ENCODE results near the gene LYPD8. TPM values are rescaled to one million over a fixed set of nuclear protein-coding genes. Genes with fewer than 3 reads are reported as not detected.

Gene LYPD8
- polyA plus RNA-seq, 2 donors: not detected

DNA sequence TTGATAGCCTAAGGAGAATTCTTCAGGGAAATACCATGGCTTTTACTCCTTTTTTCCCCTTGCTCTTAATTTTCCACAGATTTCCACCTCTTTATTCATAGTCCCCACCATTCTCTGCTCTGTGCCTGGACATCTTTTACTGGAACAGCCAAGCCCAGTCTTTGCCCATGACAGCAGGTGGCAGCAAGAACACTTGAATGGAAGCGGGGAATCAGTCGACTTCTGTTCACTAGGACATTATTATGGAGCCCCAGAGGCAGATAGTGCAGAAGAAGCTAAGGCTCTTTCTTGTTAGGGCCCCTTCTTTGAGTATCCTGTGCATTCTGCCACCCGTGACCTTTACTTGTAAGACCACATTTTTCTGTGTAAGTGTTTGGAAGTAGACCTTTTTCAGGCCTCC lies 59.3 kb downstream of the LYPD8 start:
- Histone ChIP-seq H3K4me1 (ENCODE audit: control insufficient read depth in 2 of 2, insufficient read depth in 2 of 2, low read length in 1 of 2) (no peaks in the 10 kb centered on the region), H3K36me3 (ENCODE audit: control insufficient read depth in 2 of 2, insufficient read depth in 2 of 2, low read length in 1 of 2) (no peaks in the 10 kb centered on the region), H3K4me3 (ENCODE audit: low read depth in 1 of 2, low read length in 2 of 2) (no peak overlapping the region), H3K27me3 (ENCODE audit: control insufficient read depth in 1 of 2, insufficient read depth in 2 of 2, low read length in 2 of 2) (no peaks in the 10 kb centered on the region), H3K27ac (ENCODE audit: low read depth in 2 of 2, low read length in 1 of 2) (no peak overlapping the region), H3K9me3 (ENCODE audit: control insufficient read depth in 2 of 2, insufficient read depth in 1 of 2, low read depth in 1 of 2, low read length in 1 of 2) (peaks cover 0 to 4% of the 10 kb centered on the region in 2 donors)
- WGBS, 2 donors: 63 to 64% methylated on average over 3 of the region's 3 CpGs

DNA sequence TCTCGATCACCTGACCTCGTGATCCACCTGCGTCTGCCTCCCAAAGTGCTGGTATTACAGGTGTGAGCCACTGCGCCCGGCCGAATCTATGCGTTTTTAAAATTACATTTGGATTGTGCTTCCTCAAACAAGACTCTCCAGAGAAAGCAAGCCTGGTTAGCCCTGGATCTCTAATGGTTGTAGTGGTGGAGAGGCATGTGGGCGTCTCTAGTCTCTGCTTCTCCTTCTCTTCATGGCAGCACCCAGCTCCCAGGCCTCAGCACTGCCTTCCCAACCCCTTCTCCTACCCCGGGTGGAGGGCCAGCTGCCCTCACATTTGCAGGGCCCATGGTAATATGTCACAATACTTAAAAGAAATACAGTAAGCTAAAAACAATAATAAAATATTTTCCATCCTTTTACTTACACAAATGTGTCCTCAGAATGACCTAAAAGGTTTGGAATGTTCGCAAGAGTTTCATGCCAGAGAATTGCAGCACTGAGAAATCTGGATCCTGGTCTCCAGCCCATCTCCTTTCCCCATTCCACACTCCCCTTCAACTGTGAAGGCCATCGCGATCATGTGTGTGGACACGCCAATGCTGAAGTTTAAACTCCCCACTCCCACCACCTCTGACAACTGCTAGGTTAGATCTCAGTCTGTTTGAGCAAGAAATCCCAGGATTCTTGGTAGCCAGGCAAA lies 60.0 kb downstream of the LYPD8 start:
- H3K36me3 ChIP-seq (ENCODE audit: control insufficient read depth in 2 of 2, insufficient read depth in 2 of 2, low read length in 1 of 2): no peaks in the 10 kb centered on the region
- no peaks in the 10 kb centered on the region for H3K27me3 ChIP-seq (ENCODE audit: control insufficient read depth in 1 of 2, insufficient read depth in 2 of 2, low read length in 2 of 2)
- H3K4me1 ChIP-seq (ENCODE audit: control insufficient read depth in 2 of 2, insufficient read depth in 2 of 2, low read length in 1 of 2): no peaks in the 10 kb centered on the region
- 88% methylated on average over 13 of the region's 13 CpGs for whole genome bisulfite sequencing, 2 donors
- H3K9me3 ChIP-seq (ENCODE audit: control insufficient read depth in 2 of 2, insufficient read depth in 1 of 2, low read depth in 1 of 2, low read length in 1 of 2): peaks cover 0 to 4% of the 10 kb centered on the region in 2 donors
- no peak overlapping the region for H3K4me3 ChIP-seq (ENCODE audit: low read depth in 1 of 2, low read length in 2 of 2)
- H3K27ac ChIP-seq (ENCODE audit: low read depth in 2 of 2, low read length in 1 of 2): no peak overlapping the region

DNA sequence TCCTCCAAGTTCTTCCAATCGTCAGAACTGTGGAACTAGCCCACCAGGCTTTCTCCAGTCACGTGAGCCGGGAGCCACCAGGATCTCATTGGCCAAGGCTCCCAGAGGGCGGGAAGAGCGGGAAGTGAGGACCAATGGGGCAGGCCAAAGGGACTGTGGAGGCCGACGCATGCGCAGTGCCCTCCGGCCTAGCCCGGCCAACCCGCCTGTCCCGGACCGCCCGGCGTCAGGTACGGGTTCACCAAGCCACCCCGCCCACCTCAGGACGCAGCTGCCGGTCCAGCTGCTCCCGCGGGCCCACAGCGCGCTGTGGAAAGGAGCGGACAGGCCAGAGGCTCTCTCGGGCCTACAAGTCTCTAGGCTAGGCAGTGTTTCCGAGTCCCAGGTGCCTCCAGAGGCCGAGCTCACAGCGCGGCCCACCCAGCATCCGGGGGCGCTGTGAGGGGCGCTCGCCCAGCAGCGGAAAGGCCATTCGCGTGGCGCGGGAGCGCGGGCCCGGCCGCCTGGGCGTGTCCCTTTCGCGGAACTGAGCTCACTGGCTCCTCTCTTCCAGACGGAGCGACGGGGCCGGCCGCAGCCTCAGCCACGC lies 63.9 kb downstream of the LYPD8 start:
- no peaks in the 10 kb centered on the region for H3K27me3 ChIP-seq (ENCODE audit: control insufficient read depth in 1 of 2, insufficient read depth in 2 of 2, low read length in 2 of 2)
- H3K27ac ChIP-seq (ENCODE audit: low read depth in 2 of 2, low read length in 1 of 2): no peak overlapping the region
- no peaks in the 10 kb centered on the region for H3K36me3 ChIP-seq (ENCODE audit: control insufficient read depth in 2 of 2, insufficient read depth in 2 of 2, low read length in 1 of 2)
- WGBS, 2 donors: 79 to 80% methylated on average over 49 to 51 of the region's 51 CpGs
- no peak overlapping the region for H3K4me3 ChIP-seq (ENCODE audit: low read depth in 1 of 2, low read length in 2 of 2)
- peaks cover 0 to 4% of the 10 kb centered on the region in 2 donors for H3K9me3 ChIP-seq (ENCODE audit: control insufficient read depth in 2 of 2, insufficient read depth in 1 of 2, low read depth in 1 of 2, low read length in 1 of 2)
- no peaks in the 10 kb centered on the region for H3K4me1 ChIP-seq (ENCODE audit: control insufficient read depth in 2 of 2, insufficient read depth in 2 of 2, low read length in 1 of 2)

Other genes with a start within 250 kb of the LYPD8 start
- not detected for gene OR2G6, start 247.7 kb downstream of the LYPD8 start, polyA plus RNA-seq
- not detected for gene OR2T29, start 193.0 kb downstream of the LYPD8 start, polyA plus RNA-seq
- not detected for gene OR2T34, start 181.0 kb downstream of the LYPD8 start, polyA plus RNA-seq
- gene OR2T10, start 158.1 kb downstream of the LYPD8 start, polyA plus RNA-seq: not detected
- gene OR2T11, start 120.7 kb downstream of the LYPD8 start, polyA plus RNA-seq: not detected
- not detected for gene OR2T35, start 110.5 kb downstream of the LYPD8 start, polyA plus RNA-seq
- gene OR2T27, start 100.2 kb downstream of the LYPD8 start, polyA plus RNA-seq: not detected
- gene OR14I1, start 53.0 kb downstream of the LYPD8 start, polyA plus RNA-seq: not detected
- gene SH3BP5L, start 70.2 kb upstream of the LYPD8 start, polyA plus RNA-seq: 10 to 100 TPM; 18.2 to 34.3 TPM
- 10 to 100 TPM; 11.6 to 15.8 TPM for gene ZNF672, start 82.5 kb upstream of the LYPD8 start, polyA plus RNA-seq
- gene ZNF692, start 103.3 kb upstream of the LYPD8 start, polyA plus RNA-seq: 100 to 1,000 TPM in 1 of 2 donors, 10 to 100 TPM in 1; 36.3 to 120 TPM
- gene PGBD2, start 150.5 kb upstream of the LYPD8 start, polyA plus RNA-seq: 1 to 10 TPM; 3.8 to 7.2 TPM